Measurements from ENCODE around the gene TRAF3. TPM values are rescaled to one million over a fixed set of nuclear protein-coding genes. Genes with fewer than 3 reads are reported as not detected.

The TRAF3 gene
- total RNA-seq, 1 donor from 2014 or later: 26.3 TPM

DNA sequence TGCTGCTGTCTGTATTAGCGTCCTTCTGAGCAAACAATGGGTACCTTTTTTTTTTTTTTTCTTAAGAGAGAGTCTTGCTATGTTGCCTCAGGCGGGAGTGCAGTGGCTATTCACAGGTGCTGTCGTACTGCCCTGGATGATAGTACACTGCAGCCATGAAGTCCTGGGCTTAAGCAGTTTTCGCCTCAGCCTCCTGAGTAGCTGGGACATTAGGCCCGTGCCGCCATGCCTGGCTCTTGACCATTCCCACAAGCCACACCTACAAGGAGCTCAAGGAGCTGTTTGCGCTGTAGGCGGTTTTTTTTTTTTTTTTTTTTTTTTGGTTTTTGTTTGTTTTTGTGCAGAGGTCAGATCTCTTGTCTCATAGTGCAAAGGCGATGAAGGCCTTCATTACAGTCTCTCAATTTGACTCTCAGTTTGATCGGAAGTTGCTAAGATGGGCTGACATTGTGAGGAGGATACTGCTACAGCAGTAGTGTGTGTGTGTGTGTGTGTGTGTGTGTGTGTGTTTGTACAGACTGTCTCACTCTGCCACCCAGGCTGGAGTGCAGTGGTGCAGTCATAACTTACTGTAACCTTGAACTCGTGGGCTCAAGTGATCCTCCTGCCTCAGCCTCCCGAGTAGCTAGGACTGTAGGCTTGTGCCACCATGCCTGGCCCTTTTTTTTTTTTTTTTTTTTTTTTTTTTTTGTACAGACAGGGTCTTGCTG is 34.2 kb downstream of the TRAF3 start:
- Mint-ChIP-seq H3K36me3 (ENCODE audit: insufficient read depth) (peaks cover 7% of the 10 kb centered on the region), H3K27ac (no peak overlapping the region), H3K9me3 (ENCODE audit: low read depth) (peaks cover 6% of the 10 kb centered on the region), H3K27me3 (no peaks in the 10 kb centered on the region), H3K4me1 (ENCODE audit: low read depth) (peaks cover 12% of the 10 kb centered on the region), H3K4me3 (ENCODE audit: low read depth) (no peak overlapping the region)
- DNase-seq (ENCODE audit: low spot score, unreplicated experiment): no peak
- TF ChIP-seq, protein P1, sequence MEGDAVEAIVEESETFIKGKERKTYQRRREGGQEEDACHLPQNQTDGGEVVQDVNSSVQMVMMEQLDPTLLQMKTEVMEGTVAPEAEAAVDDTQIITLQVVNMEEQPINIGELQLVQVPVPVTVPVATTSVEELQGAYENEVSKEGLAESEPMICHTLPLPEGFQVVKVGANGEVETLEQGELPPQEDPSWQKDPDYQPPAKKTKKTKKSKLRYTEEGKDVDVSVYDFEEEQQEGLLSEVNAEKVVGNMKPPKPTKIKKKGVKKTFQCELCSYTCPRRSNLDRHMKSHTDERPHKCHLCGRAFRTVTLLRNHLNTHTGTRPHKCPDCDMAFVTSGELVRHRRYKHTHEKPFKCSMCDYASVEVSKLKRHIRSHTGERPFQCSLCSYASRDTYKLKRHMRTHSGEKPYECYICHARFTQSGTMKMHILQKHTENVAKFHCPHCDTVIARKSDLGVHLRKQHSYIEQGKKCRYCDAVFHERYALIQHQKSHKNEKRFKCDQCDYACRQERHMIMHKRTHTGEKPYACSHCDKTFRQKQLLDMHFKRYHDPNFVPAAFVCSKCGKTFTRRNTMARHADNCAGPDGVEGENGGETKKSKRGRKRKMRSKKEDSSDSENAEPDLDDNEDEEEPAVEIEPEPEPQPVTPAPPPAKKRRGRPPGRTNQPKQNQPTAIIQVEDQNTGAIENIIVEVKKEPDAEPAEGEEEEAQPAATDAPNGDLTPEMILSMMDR (IDR thresholded peaks at IDR 0.05; ENCODE audit: unreplicated experiment): no peak

DNA sequence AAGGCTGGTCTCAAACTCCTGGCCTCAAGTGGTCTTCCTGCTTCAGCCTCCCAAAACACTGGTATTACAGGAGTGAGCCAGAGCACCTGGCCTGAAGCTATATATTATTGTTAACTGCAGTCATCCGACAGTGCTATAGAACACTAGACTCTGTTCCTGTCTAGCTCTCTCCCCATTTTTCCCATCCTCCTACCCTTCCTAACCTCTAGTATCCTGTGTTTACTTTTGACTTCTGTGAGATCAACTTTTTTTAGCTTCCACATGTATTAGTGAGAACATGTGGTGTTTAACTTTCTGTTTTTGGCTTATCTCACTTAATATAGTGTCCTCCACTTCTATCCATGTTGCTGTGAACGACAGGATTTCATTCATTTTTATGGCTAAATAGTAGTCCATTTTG is 34.7 kb downstream of the TRAF3 start:
- H3K27ac Mint-ChIP-seq: no peak overlapping the region
- no peaks in the 10 kb centered on the region for H3K27me3 Mint-ChIP-seq
- no peak for DNase-seq (ENCODE audit: low spot score, unreplicated experiment)
- TF ChIP-seq, protein P1 (IDR thresholded peaks at IDR 0.05; ENCODE audit: unreplicated experiment): no peak
- peaks cover 6% of the 10 kb centered on the region for H3K9me3 Mint-ChIP-seq (ENCODE audit: low read depth)
- H3K4me3 Mint-ChIP-seq (ENCODE audit: low read depth): no peak overlapping the region
- H3K4me1 Mint-ChIP-seq (ENCODE audit: low read depth): peaks cover 15% of the 10 kb centered on the region
- peaks cover 9% of the 10 kb centered on the region for H3K36me3 Mint-ChIP-seq (ENCODE audit: insufficient read depth)

DNA sequence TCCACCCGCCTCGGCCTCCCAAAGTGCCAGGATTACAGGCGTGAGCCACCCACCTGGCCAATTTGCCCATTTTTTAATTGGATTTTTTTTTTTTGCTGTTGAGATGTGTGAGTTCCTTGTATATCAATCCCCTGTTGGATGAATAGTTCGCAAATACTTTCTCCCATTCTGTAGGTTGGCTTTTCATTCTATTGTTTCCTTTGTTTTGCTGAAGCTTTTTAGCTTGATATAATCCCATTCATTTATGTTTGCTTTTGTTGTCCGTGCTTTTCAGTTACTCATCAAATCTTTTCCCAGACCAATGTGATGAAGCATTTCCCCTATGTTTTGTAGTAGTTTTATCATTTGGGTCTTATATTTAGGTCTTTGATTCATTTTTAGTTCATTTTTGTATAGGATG is 36.4 kb downstream of the TRAF3 start:
- H3K4me3 Mint-ChIP-seq (ENCODE audit: low read depth): no peak overlapping the region
- peaks cover 6% of the 10 kb centered on the region for H3K9me3 Mint-ChIP-seq (ENCODE audit: low read depth)
- no peak for DNase-seq (ENCODE audit: low spot score, unreplicated experiment)
- TF ChIP-seq, protein P1 (IDR thresholded peaks at IDR 0.05; ENCODE audit: unreplicated experiment): no peak
- no peak overlapping the region for H3K27ac Mint-ChIP-seq
- peaks cover 9% of the 10 kb centered on the region for H3K36me3 Mint-ChIP-seq (ENCODE audit: insufficient read depth)
- peaks cover 31% of the 10 kb centered on the region for H3K4me1 Mint-ChIP-seq (ENCODE audit: low read depth)
- H3K27me3 Mint-ChIP-seq: no peaks in the 10 kb centered on the region

DNA sequence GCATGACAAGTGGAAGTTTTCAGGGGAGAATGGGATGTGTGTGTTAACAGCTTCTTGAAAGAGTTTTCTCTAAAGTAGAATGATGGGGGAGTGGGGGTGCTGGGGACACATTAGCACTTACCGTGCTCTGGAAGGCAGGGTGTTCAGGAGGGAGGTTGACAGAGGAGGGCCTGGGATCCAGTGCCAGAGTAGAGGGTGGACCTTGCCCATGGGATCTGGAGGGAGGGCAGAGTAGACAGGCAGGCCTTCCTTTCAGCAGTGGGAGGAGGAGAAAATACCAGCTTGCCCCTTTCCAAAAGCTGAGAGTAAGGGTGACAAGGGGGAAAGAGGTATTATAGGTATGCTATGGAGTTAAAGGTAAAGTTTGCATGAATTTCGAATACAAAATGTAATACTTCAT is 40.1 kb downstream of the TRAF3 start:
- Mint-ChIP-seq H3K27ac (no peak overlapping the region), H3K36me3 (ENCODE audit: insufficient read depth) (peaks cover 9% of the 10 kb centered on the region), H3K4me3 (ENCODE audit: low read depth) (no peak overlapping the region), H3K27me3 (no peaks in the 10 kb centered on the region), H3K9me3 (ENCODE audit: low read depth) (peaks cover 6% of the 10 kb centered on the region), H3K4me1 (ENCODE audit: low read depth) (peaks cover 32% of the 10 kb centered on the region)
- TF ChIP-seq, protein P1 (IDR thresholded peaks at IDR 0.05; ENCODE audit: unreplicated experiment): no peak
- DNase-seq (ENCODE audit: low spot score, unreplicated experiment): no peak

DNA sequence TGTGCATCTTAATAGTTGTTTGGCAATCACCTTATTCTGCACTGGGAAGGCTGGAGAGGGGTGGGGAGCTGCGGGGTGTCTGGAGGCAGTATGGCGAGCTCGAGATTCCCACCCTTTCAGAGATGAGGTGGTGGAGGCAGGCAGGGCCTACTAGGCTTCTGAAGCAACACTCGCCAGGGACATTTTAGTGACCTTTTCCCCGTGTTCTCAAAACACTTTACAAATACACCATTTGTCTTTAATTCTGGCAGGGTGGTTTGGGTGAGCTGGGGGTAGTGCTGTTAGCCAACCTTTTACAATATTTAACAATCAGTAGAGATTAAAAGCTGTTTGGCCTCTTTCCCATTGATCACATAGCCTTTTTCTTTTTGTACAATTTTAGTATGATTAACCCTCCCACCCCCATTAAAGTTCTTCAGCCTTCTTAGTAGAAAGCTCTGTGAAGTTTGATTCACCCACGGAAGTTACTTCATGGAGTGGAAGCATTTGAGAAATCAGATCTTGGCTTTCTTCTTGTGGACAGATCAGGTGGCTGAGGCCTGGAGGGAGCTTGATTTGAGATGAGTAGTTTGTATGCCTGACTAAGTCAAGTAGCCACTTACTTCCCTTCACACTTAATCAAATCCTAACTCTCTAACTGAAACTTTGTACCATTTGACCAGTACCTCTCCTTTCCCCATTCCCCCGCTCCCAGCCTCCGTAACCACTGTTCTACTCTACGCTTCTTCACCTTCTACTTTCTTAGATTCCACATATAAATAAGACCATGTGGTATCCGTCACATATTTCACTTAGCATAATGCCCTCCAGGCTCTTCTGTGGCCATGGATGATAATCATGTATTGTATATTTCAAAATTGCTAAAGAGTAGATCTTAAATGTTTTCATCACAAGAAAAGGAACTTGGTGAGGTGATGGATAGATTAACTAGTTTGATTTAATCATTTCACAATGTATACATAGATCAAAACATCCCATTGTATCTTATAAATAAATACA is 41.0 kb downstream of the TRAF3 start:
- peaks cover 33% of the 10 kb centered on the region for H3K4me1 Mint-ChIP-seq (ENCODE audit: low read depth)
- H3K27me3 Mint-ChIP-seq: no peaks in the 10 kb centered on the region
- H3K27ac Mint-ChIP-seq: peak overlapping the region; percentile 34
- DNase-seq (ENCODE audit: low spot score, unreplicated experiment): no peak
- TF ChIP-seq, protein P1 (IDR thresholded peaks at IDR 0.05; ENCODE audit: unreplicated experiment): no peak
- peak overlapping the region; percentile 33 for H3K4me3 Mint-ChIP-seq (ENCODE audit: low read depth)
- H3K36me3 Mint-ChIP-seq (ENCODE audit: insufficient read depth): peaks cover 9% of the 10 kb centered on the region
- peaks cover 6% of the 10 kb centered on the region for H3K9me3 Mint-ChIP-seq (ENCODE audit: low read depth)
